ENCODE data around the gene ZMYND10. TPM values are rescaled to one million over a fixed set of nuclear protein-coding genes. Genes with fewer than 3 reads are reported as not detected.

The ZMYND10 gene
- polyA plus RNA-seq, 1 donor (not counting 4 experiments of a cell fraction or from before 2014, with no cell fraction given) = 0.21 TPM

DNA sequence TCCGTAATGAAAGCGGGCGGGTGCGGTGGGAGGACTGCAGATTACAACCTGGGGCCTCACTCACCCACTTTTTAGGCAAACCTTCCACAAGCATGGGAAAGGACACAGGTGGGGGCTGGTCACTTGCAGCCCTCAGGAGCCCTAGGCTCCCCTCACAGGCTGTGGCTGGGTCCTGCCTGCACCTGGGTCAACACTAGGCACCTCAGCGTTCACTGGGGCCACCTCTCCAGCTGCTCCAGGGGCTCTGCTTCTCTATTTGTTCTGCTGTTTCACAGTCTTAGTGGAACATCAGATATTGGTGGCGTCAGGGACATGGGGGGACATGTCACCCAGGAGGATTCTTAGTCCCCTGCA is 43.9 kb upstream of the ZMYND10 start:
- Histone ChIP-seq H3K4me2 (ENCODE audit: control insufficient read depth, extremely low read depth, insufficient read depth, low read depth, low read length) (no peak overlapping the region), H3K36me3 (ENCODE audit: control insufficient read depth in 2 of 2, extremely low read depth in 1 of 2, insufficient read depth in 2 of 2, low read length in 2 of 2) (no peaks in the 10 kb centered on the region), H3K27me3 (ENCODE audit: control insufficient read depth, extremely low read depth, insufficient read depth, low read length) (peaks cover 54% of the 10 kb centered on the region), H4K20me1 (ENCODE audit: control insufficient read depth, extremely low read depth, insufficient read depth, low read length) (peaks cover 2% of the 10 kb centered on the region), H3K9me3 (ENCODE audit: control insufficient read depth, low read depth, low read length) (no peaks in the 10 kb centered on the region), H3K9me1 (ENCODE audit: control insufficient read depth, extremely low read depth, insufficient read depth, low read length) (no peaks in the 10 kb centered on the region), H3K4me1 (ENCODE audit: control insufficient read depth, extremely low read depth, insufficient read depth, low read length) (peaks cover 6% of the 10 kb centered on the region), H3K79me2 (ENCODE audit: control insufficient read depth, insufficient read depth, low read length) (no peaks in the 10 kb centered on the region), H3K4me3 (ENCODE audit: control insufficient read depth in 2 of 3, extremely low read depth in 1 of 3, insufficient read depth in 2 of 3, low read depth in 1 of 3, low read length in 3 of 3) (no peak overlapping the region), H2AFZ (ENCODE audit: control insufficient read depth, low read length) (no peak overlapping the region), H3K27ac (ENCODE audit: control insufficient read depth, insufficient read depth, low read length) (no peak overlapping the region), H3K9ac (ENCODE audit: control insufficient read depth, extremely low read depth, insufficient read depth, low read length) (no peak overlapping the region)
- dilution Hi-C loops (cut with MboI; ENCODE audit: extremely low pct_ligation_motif_present, low sequenced_read_pairs) = no loop called here
- no peak for FAIRE-seq
- DNase-seq (ENCODE audit: low read depth, low spot score) = no peak
- TF ChIP-seq, protein P1, sequence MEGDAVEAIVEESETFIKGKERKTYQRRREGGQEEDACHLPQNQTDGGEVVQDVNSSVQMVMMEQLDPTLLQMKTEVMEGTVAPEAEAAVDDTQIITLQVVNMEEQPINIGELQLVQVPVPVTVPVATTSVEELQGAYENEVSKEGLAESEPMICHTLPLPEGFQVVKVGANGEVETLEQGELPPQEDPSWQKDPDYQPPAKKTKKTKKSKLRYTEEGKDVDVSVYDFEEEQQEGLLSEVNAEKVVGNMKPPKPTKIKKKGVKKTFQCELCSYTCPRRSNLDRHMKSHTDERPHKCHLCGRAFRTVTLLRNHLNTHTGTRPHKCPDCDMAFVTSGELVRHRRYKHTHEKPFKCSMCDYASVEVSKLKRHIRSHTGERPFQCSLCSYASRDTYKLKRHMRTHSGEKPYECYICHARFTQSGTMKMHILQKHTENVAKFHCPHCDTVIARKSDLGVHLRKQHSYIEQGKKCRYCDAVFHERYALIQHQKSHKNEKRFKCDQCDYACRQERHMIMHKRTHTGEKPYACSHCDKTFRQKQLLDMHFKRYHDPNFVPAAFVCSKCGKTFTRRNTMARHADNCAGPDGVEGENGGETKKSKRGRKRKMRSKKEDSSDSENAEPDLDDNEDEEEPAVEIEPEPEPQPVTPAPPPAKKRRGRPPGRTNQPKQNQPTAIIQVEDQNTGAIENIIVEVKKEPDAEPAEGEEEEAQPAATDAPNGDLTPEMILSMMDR (optimal IDR thresholded peaks at IDR 0.05 in 1 of 3, IDR thresholded peaks at IDR 0.05 in 1 of 3, conservative IDR thresholded peaks at IDR 0.05 in 1 of 3; ENCODE audit: extremely low read depth in 1 of 3, insufficient read depth in 2 of 3, low read length in 3 of 3) = no peak
- TF ChIP-seq EZH2 (IDR thresholded peaks at IDR 0.05; ENCODE audit: low read length) = no peak

DNA sequence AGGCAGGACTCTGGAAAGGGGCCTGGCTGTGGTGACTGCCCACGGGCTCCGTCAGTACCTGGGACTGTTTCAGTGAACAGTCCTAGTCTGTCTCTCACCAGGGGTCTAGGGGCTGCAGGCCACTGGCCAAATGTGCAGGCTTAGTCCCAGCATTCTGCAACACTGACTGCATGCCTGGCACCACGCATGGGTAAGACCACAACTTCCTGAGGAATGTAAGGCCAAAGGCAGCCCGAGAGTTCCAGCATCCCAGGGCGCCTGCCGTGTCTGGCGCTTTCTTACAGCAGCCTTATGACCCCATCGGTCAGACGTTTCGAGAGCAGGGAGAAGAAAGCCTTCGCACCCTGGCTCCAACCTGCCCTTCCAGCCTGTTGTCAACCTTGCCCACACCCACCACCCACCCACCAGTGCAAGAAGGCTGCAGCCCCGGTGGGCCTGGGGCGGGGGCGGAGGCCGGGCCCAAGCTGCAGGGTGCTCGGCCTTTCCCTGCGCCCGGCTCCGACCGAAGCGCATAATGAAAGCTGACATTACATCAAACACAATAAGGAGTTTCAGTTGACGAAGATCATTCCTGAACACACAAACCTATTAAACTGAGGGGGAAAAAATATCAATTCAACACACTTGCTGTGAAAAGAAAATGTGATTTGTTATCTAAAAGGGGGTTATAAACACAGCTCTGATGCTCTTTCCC is 43.3 kb upstream of the ZMYND10 start:
- H3K79me2 ChIP-seq (ENCODE audit: control insufficient read depth, insufficient read depth, low read length) = no peaks in the 10 kb centered on the region
- no peak overlapping the region for H3K4me3 ChIP-seq (ENCODE audit: control insufficient read depth in 2 of 3, extremely low read depth in 1 of 3, insufficient read depth in 2 of 3, low read depth in 1 of 3, low read length in 3 of 3)
- FAIRE-seq (no peak), DNase-seq (ENCODE audit: low read depth, low spot score) (no peak)
- H3K4me2 ChIP-seq (ENCODE audit: control insufficient read depth, extremely low read depth, insufficient read depth, low read depth, low read length) = no peak overlapping the region
- H4K20me1 ChIP-seq (ENCODE audit: control insufficient read depth, extremely low read depth, insufficient read depth, low read length) = peaks cover 2% of the 10 kb centered on the region
- no peak overlapping the region for H3K27ac ChIP-seq (ENCODE audit: control insufficient read depth, insufficient read depth, low read length)
- no peaks in the 10 kb centered on the region for H3K36me3 ChIP-seq (ENCODE audit: control insufficient read depth in 2 of 2, extremely low read depth in 1 of 2, insufficient read depth in 2 of 2, low read length in 2 of 2)
- TF ChIP-seq, protein P1 (optimal IDR thresholded peaks at IDR 0.05 in 1 of 3, IDR thresholded peaks at IDR 0.05 in 1 of 3, conservative IDR thresholded peaks at IDR 0.05 in 1 of 3; ENCODE audit: extremely low read depth in 1 of 3, insufficient read depth in 2 of 3, low read length in 3 of 3) = no peak
- no peak for TF ChIP-seq EZH2 (IDR thresholded peaks at IDR 0.05; ENCODE audit: low read length)
- no peak overlapping the region for H2AFZ ChIP-seq (ENCODE audit: control insufficient read depth, low read length)
- no peaks in the 10 kb centered on the region for H3K9me1 ChIP-seq (ENCODE audit: control insufficient read depth, extremely low read depth, insufficient read depth, low read length)
- no peak overlapping the region for H3K9ac ChIP-seq (ENCODE audit: control insufficient read depth, extremely low read depth, insufficient read depth, low read length)
- peaks cover 6% of the 10 kb centered on the region for H3K4me1 ChIP-seq (ENCODE audit: control insufficient read depth, extremely low read depth, insufficient read depth, low read length)
- dilution Hi-C loops (cut with MboI; ENCODE audit: extremely low pct_ligation_motif_present, low sequenced_read_pairs) = no loop called here
- H3K27me3 ChIP-seq (ENCODE audit: control insufficient read depth, extremely low read depth, insufficient read depth, low read length) = peaks cover 49% of the 10 kb centered on the region
- no peaks in the 10 kb centered on the region for H3K9me3 ChIP-seq (ENCODE audit: control insufficient read depth, low read depth, low read length)
